CD4-positive, alpha-beta T cell treated with Interleukin-21 for 1 hour (primary cell): ENCODE results near the gene ESYT3.
"Not testable (repeated sequence)": the region's sequence is repeated elsewhere in the genome, so short reads cannot be mapped to it uniquely, and the experiment has no call there.

Source experiments
- DNase-seq: peaks from one replicate; pipeline ENCODE4 v3.0.0-alpha.2; 2020

Gene ESYT3

GRCh38 chr3:138443521-138444503 lies 9.4 kb downstream of the ESYT3 start:
- DNase-seq = no peak

- DNase-seq = no peak
These were observed 10.8 kb downstream of the ESYT3 start for GRCh38 chr3:138445236-138445635.

- no peak for DNase-seq
These were observed 11.2 kb downstream of the ESYT3 start for GRCh38 chr3:138445654-138446053.

GRCh38 chr3:138448631-138449030 lies 14.2 kb downstream of the ESYT3 start:
- no peak for DNase-seq

GRCh38 chr3:138449490-138449889 lies 15.1 kb downstream of the ESYT3 start:
- no peak for DNase-seq

- DNase-seq = no peak
These were observed 15.8 kb downstream of the ESYT3 start for GRCh38 chr3:138450181-138450580.

GRCh38 chr3:138450704-138451424 lies 16.4 kb downstream of the ESYT3 start:
- no peak for DNase-seq

- DNase-seq = no peak
These were observed 17.3 kb downstream of the ESYT3 start for GRCh38 chr3:138451595-138452162.

- no peak for DNase-seq
These were observed 18.0 kb downstream of the ESYT3 start for GRCh38 chr3:138452436-138452835.

GRCh38 chr3:138453940-138454339 lies 19.5 kb downstream of the ESYT3 start:
- not testable (repeated sequence) for DNase-seq

- no peak for DNase-seq
These were observed 21.6 kb downstream of the ESYT3 start for GRCh38 chr3:138455801-138456716.

- DNase-seq = no peak
These were observed 22.8 kb downstream of the ESYT3 start for GRCh38 chr3:138456961-138457862.

GRCh38 chr3:138457863-138458735 lies 23.7 kb downstream of the ESYT3 start:
- DNase-seq = no peak

GRCh38 chr3:138458774-138459499 lies 24.5 kb downstream of the ESYT3 start:
- no peak for DNase-seq

- no peak for DNase-seq
These were observed 25.5 kb downstream of the ESYT3 start for GRCh38 chr3:138459619-138460535.

GRCh38 chr3:138460536-138461205 lies 26.3 kb downstream of the ESYT3 start:
- no peak for DNase-seq

GRCh38 chr3:138461246-138461645 lies 26.8 kb downstream of the ESYT3 start:
- no peak for DNase-seq

GRCh38 chr3:138461896-138462295 lies 27.5 kb downstream of the ESYT3 start:
- DNase-seq = no peak
